T-helper 2 cell treated with Interferon-gamma antibody and Interleukin-4, amounts not matched to agents 100 ng/mL and 5 ng/mL, for 36 hours (primary cell): ENCODE results near the gene PSG5. TPM values are rescaled to one million over a fixed set of nuclear protein-coding genes. Genes with fewer than 3 reads are reported as not detected.
"Not testable (repeated sequence)": the region's sequence is repeated elsewhere in the genome, so short reads cannot be mapped to it uniquely, and the experiment has no call there.

Source experiments
- intact Hi-C: fragments of 100-400 bp; cut with micrococcal nuclease; formaldehyde crosslinking; loops from one replicate; pipeline ENCODE4 v1.15.1; 2023
- total RNA-seq: library from RNA; stranded (reverse); gene quantifications from 2 replicates; pipeline ENCODE4 v1.2.3, GENCODE V29; 2022

The PSG5 gene
- total RNA-seq, 1 donor from 2014 or later: not detected

- intact Hi-C loops: not testable (repeated sequence)
Measured at GRCh38 chr19:43188092-43188491, 1.8 kb upstream of the PSG5 start.

- intact Hi-C loops: not testable (repeated sequence)
Measured at GRCh38 chr19:43181869-43182771, 4.2 kb downstream of the PSG5 start.

DNA sequence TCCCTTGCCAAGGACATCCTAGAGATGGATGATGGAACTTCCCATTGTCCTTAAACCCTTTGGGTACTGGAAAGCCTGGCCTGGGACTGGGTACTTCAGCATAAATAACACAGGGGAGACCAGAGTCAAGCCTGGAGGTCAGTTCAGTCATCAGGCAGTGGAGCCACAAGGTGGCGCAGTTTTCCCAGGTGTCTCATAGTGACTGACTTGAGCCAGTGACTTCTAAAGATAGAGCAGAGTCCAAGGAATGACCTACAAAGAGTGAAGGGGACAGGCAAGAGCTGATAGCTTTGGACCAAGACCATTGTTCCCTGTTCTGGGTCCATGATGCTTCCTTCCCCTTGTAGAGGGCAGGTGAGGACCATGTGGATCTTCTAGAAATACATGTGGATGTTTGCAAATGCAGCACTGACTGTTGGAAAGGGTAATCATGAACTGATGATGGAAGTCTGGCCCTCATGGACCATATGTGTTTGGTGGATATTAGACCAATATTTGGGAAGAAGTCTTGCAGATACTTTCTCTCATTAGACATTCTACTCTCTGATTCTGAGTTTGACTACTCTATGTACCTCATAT, 6.7 kb downstream of the PSG5 start:
- intact Hi-C loops: not testable (repeated sequence)

DNA sequence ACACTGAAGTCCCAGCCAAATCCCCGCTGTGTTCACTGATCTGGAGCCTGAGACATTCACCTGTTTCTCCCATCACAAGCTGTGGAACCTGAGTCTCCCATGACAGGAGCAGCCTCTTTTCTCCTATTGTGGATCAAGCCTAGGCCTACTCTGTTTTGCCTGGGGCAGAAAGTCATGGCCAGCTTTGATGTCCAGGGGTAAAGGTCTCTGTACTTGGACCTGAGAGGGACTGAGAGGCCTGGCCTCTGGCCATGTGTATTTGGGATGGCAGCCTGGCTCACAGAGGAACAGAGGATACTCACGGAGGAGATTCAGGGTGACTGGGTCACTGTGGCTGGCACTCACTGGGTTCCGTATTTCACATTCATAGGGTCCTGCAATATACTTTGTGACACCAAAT, 7.8 kb downstream of the PSG5 start:
- intact Hi-C loops: not testable (repeated sequence)

DNA sequence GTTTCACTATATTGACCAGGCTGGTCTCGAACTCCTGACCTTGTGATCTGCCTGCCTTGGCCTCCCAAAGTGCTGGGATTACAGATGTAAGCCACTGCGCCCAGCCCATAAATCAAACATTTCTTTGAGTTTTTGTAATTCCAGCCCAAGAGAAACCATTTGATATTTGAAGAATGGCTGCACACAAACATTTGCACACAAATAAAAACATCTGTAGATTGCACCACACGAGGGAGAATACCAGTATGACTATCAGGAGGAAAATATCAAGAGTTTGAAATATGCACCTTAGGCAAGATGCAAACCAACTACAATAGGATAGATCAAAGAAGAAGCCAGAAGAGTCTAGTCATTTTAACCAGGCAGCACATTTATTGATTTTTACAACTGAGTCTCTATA, 20.4 kb downstream of the PSG5 start:
- intact Hi-C loops: not testable (repeated sequence)

DNA sequence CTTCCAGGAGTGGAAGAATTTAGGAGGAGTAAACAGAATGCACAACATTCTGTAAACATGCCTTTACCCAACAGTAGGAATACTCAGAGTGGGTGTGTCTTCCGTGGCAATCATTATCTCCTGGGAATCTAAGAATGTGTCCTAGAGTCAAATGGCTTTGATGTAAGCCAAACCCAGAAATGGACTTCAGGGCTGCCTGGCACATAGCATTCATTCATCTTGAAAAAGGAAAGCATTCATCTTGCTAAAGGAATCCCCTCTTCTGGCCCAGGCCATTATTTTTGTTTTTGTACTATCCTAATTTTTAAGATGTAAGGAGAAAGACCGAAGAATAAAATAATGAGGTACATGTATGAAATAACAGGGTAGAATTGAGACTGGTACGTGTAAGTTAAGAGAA, 23.2 kb downstream of the PSG5 start:
- intact Hi-C loops: not testable (repeated sequence)

GRCh38 chr19:43162261-43162660, 24.1 kb downstream of the PSG5 start:
- intact Hi-C loops: not testable (repeated sequence)

GRCh38 chr19:43152214-43152613, 34.1 kb downstream of the PSG5 start:
- intact Hi-C loops: no loop called here

GRCh38 chr19:43149788-43150187, 36.5 kb downstream of the PSG5 start:
- intact Hi-C loops: not testable (repeated sequence)

- intact Hi-C loops: no loop called here
Measured at GRCh38 chr19:43148233-43148632, 38.1 kb downstream of the PSG5 start.

- intact Hi-C loops: not testable (repeated sequence)
Measured at GRCh38 chr19:43141763-43142162, 44.6 kb downstream of the PSG5 start.

DNA sequence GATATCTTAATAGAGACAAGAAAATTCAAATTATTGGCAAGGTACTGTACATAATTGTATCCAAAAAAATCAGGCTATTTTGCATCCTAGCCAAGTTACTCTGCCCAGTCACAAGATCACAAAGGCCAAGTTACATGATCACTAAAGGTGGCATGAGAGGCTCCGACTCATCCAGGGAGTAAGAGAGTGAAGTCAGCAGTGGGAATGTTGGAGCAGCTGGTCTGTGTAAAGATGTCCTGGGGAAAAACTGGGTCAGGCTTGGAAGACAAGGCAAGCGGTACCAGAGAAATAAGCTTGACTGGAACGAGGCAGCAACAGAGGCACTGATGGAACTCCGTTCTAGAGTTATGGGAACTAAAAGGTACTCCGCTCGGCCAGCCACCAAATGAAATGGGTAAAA, 53.6 kb downstream of the PSG5 start:
- intact Hi-C loops: no loop called here

GRCh38 chr19:43131281-43131842, 55.0 kb downstream of the PSG5 start:
- intact Hi-C loops: not testable (repeated sequence)

GRCh38 chr19:43129197-43129596, 57.1 kb downstream of the PSG5 start:
- intact Hi-C loops: not testable (repeated sequence)

DNA sequence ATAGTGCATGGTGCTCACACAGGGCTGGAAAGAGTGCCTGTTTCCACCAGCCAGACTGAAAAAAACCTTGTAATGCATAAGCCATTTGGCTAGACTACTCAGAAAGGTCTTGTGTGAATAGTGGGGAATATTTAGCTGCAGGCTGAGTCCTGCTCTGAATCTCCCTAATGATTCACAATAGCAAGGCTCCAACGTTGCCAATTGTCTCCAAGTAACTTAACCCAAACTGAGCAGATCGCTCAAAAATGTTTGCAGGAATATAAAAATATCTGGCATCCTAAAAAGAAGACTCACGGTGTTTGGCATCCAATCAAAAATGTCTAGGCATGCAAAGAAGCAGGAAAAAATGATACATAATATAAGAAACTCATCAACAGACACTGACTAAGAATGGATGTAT, 59.0 kb downstream of the PSG5 start:
- intact Hi-C loops: not testable (repeated sequence)

DNA sequence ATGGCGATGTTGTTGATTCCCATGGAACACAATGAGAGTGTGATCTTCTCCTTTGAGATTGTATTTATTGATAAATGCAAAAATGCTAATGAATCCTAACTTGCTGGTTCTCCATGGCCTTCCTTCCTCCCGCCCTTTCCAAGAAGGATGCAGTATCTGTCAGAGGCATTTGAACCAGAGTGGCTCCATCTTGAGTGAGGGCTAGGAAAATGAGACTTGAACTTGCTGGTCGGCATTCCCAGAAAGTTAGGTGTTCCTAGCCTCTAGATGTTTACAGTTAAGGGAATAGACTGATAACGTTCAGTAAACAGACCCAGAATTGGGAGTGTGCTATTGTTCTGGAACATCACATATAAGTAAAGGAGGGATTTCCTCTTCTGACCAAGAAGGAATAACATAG, 59.6 kb downstream of the PSG5 start:
- intact Hi-C loops: no loop called here

DNA sequence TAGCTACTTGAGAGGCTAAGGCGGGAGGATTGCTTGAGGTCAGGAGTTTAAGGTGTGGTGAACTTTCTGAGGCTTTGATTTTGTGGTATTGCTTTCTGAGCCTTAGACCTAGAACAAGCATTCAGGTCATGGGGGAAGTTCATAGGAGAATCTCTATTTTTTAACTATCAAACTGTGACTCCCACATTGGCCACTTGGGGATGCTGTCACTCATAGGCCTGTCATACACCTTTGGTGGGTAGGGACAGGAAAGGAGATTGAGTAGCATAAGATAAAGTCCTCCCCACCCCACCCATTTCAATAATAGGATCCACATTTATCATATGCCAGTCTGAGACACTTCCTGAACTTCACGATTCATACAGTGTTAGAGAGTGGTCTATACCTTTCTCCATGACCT, 62.0 kb downstream of the PSG5 start:
- intact Hi-C loops: no loop called here

DNA sequence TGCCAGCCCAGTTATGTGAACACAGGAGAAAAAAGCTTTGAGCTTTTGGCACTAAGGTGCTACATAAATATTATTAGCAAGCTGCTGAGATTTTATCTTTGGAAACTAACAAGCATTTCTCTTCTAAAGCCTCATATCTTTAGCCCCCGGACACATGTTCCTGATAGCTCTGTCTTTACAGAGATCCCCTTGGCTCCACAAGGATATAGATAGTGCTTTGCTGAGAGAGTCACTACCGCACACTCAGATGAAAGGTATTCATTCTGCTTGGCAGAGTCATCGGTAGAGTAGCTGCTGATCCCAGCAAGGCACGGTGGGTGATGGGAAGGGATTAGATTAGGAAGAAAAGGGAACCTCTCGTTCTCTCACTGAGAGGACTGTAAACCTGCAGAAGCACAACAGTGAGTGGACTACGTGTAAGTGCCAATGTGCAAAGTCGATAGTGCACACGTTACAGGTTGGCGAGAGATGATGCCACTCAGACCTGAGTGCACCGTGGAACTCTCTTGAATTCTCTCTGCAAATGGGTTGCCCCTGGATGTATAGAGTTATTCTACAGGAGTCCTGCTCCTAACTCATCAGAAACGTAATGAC, 65.8 kb downstream of the PSG5 start:
- intact Hi-C loops: not testable (repeated sequence)

DNA sequence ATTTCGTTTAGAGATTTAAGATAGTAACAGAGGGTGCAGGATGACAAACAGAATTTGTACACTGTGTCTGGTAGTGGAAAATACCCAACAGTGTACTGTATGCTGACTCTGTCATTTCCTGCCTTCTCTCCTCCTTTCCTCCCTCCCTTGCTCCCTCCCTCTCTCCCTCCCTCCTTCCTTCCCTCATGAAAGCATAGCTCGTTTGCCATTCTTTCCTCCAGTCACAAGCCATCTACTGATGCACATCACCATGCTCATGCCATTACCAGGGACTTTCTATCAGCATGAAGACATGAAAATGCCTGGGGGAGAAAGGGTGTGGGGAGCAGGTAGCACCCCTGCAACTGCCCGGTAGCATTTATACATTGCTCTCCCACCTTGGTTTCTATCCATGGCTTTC, 66.8 kb downstream of the PSG5 start:
- intact Hi-C loops: not testable (repeated sequence)
